HEK293T (cell line): Measurements from ENCODE around the gene ERCC6L2.

Experiments used
- CTCF ChIA-PET: fragments of 350-600 bp; formaldehyde crosslinking; extraction: SDS; loops from one replicate; lab custom pipeline; 2021; ENCODE audit warnings: antibody characterized with exemption, inconsistent platforms; lab: Yijun Ruan, JAX
- POLR2A ChIA-PET: fragments of 350-600 bp; formaldehyde crosslinking; extraction: SDS; loops from one replicate; lab custom pipeline; 2020; ENCODE audit warnings: antibody characterized with exemption, inconsistent platforms; lab: Yijun Ruan, JAX
- DNase-seq: peaks from one replicate; pipeline ENCODE4 v3.0.0; 2012; ENCODE audit warnings: mixed read lengths; ENCODE audit errors: extremely low spot score
- ARNT ChIP-seq: fragments of 450-650 bp; IDR thresholded peaks from 2 replicates; pipeline ENCODE4 v1.6.1; 2017; ENCODE audit warnings: mild to moderate bottlenecking
- BHLHE40 ChIP-seq: fragments of 450-650 bp; IDR thresholded peaks from 2 replicates; pipeline ENCODE4 v1.6.1; 2016; ENCODE audit warnings: mild to moderate bottlenecking, moderate library complexity, borderline replicate concordance
- CTBP1 ChIP-seq: fragments of 450-650 bp; IDR thresholded peaks from 2 replicates; pipeline ENCODE4 v1.6.1; 2016; ENCODE audit warnings: borderline replicate concordance
- ELF4 ChIP-seq: fragments of 450-650 bp; IDR thresholded peaks from 2 replicates; pipeline ENCODE4 v1.6.1; 2017; ENCODE audit warnings: antibody characterized with exemption
- FOXA1 ChIP-seq: fragments of 450-650 bp; IDR thresholded peaks from 2 replicates; pipeline ENCODE4 v1.6.1; 2016; ENCODE audit warnings: mild to moderate bottlenecking
- FOXK2 ChIP-seq: fragments of 450-650 bp; IDR thresholded peaks from 2 replicates; pipeline ENCODE4 v1.6.1; 2016; ENCODE audit warnings: mild to moderate bottlenecking
- FOXM1 ChIP-seq: fragments of 450-650 bp; IDR thresholded peaks from 2 replicates; pipeline ENCODE4 v1.6.1; 2017; ENCODE audit warnings: mild to moderate bottlenecking, borderline replicate concordance
- HDGF ChIP-seq: fragments of 450-650 bp; IDR thresholded peaks from 2 replicates; pipeline ENCODE4 v1.6.1; 2017; ENCODE audit warnings: antibody characterized with exemption, borderline replicate concordance
- L3MBTL2 ChIP-seq: fragments of 450-650 bp; conservative IDR thresholded peaks from 2 replicates; pipeline ENCODE4 v1.6.1; 2016; ENCODE audit warnings: mild to moderate bottlenecking
- LEF1 ChIP-seq: fragments of 450-650 bp; IDR thresholded peaks from 2 replicates; pipeline ENCODE4 v1.6.1; 2017; ENCODE audit warnings: mild to moderate bottlenecking, borderline replicate concordance
- NFRKB ChIP-seq: fragments of 450-650 bp; IDR thresholded peaks from 2 replicates; pipeline ENCODE4 v1.6.1; 2016; ENCODE audit warnings: mild to moderate bottlenecking, moderate library complexity
- SP1 ChIP-seq: fragments of 450-650 bp; IDR thresholded peaks from 2 replicates; pipeline ENCODE4 v1.6.1; 2017
- SUZ12 ChIP-seq: fragments of 450-650 bp; IDR thresholded peaks from 2 replicates; pipeline ENCODE4 v1.6.1; 2016; ENCODE audit warnings: mild to moderate bottlenecking
- TARDBP ChIP-seq: fragments of 450-650 bp; IDR thresholded peaks from 2 replicates; pipeline ENCODE4 v1.6.1; 2016
- ZNF384 ChIP-seq: fragments of 450-650 bp; IDR thresholded peaks from 2 replicates; pipeline ENCODE4 v1.6.1; 2016
- TF ChIP-seq, protein P1 (sequence below): fragments of 450-650 bp; IDR thresholded peaks from 2 replicates; pipeline ENCODE4 v1.6.1; 2016

The ERCC6L2 gene

GRCh38 chr9:95841377-95841776 lies 34.1 kb upstream of the ERCC6L2 start:
- no peak for TF ChIP-seq NFRKB
- TF ChIP-seq FOXK2, result no peak
- no peak for TF ChIP-seq ELF4
- no peak for TF ChIP-seq SUZ12
- TF ChIP-seq HDGF, result no peak
- no peak for TF ChIP-seq TARDBP
- no peak for TF ChIP-seq FOXM1
- TF ChIP-seq CTBP1, result no peak
- no peak for TF ChIP-seq LEF1
- TF ChIP-seq BHLHE40, result no peak
- TF ChIP-seq SP1, result no peak
- TF ChIP-seq, protein P1, sequence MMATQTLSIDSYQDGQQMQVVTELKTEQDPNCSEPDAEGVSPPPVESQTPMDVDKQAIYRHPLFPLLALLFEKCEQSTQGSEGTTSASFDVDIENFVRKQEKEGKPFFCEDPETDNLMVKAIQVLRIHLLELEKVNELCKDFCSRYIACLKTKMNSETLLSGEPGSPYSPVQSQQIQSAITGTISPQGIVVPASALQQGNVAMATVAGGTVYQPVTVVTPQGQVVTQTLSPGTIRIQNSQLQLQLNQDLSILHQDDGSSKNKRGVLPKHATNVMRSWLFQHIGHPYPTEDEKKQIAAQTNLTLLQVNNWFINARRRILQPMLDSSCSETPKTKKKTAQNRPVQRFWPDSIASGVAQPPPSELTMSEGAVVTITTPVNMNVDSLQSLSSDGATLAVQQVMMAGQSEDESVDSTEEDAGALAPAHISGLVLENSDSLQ, result no peak
- TF ChIP-seq L3MBTL2, result no peak
- no peak for TF ChIP-seq ARNT
- TF ChIP-seq ZNF384, result no peak
- no peak for TF ChIP-seq FOXA1
- CTCF ChIA-PET, result no interaction called here

DNA sequence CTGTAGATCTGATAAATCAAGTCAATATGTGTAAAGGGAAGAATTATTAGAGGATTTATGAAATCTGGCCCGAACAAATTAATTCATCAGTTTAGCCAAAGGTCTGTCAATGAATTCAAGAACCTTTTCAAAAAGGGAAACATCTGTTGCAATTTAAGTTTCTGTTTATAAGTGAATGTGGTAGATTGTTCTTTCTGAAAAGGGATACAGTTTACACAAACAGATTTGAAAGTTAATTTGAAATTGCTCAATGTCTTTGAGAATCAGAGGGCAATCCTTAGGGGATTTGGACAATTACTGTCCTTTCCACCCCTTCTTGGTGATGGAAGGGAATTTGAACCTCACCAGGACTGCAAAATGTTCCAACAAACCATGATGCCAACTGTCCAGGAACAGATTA lies 29.7 kb upstream of the ERCC6L2 start:
- no peak for TF ChIP-seq FOXM1
- TF ChIP-seq FOXK2, result no peak
- no peak for TF ChIP-seq ELF4
- TF ChIP-seq CTBP1, result no peak
- no peak for TF ChIP-seq BHLHE40
- no peak for TF ChIP-seq LEF1
- TF ChIP-seq L3MBTL2, result no peak
- CTCF ChIA-PET, result no interaction called here
- DNase-seq, result no peak
- POLR2A ChIA-PET, result no interaction called here

More at GRCh38 chr9:95841377-95841776, 34.1 kb upstream of the ERCC6L2 start:
- no peak for DNase-seq
- POLR2A ChIA-PET, result no interaction called here

DNA sequence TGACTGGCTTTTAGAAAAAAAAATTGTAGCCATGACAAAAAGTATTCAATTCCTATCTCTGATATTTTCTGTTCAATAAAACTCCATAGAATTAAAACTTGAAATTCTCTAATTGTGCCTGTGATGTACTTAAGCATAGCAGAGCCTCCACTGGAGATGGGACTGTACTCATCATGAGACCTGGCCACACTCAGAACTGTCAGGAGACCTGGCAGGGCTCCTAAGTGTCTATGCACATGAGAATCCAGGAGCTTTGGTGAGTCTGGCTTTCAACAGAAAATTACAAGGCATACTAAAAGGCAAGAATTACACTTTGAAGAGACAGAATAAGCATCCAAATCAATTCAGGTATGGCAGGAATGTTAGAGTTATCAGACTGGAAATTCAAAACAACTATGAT lies 26.7 kb upstream of the ERCC6L2 start:
- no peak for DNase-seq
- TF ChIP-seq L3MBTL2, result no peak
- POLR2A ChIA-PET, result no interaction called here
- CTCF ChIA-PET, result no interaction called here

DNA sequence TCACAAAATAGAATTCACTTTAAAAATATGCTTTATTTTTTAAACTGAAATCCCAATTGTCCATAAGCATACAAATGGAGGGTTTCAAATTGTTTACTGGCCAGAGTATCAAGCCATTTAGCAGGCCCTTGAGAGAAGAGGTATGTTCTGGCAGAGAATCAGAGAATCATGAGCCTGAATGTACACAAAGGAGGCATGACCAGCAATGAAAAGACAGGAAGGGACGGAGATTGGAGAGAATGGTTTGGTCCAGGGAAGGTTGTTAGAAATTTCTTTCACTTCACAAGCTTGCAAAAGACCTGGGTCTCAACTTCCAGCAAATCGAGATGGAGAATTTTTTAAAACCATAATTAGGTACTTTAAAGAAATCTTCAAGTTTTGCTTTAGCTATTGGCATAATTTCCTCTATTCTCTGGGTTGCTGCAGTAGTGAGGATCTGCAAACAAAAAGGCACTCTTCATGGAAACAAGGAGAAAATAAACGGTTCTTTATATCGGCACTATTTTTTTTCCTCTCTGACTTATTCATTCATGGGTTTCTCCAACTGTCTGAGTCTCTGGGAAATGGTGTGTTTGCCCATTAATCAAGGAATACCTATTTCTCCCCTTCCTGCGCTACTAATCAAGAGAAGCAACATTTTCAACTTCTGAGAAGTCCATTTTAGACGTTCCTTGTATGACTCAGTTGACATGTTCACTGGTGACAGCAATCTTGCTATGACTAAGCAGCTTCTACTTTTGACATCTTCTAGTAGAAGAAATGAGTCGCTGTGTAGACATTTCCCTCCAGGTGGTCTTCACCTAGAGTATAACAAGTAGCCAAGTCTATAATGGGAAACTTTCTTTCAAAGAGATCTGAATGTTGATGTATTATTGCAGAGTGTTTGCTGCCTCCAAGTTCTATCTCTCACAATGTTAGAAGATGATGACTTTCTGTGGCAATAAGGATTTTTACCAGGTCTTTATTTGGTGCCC lies 23.1 kb upstream of the ERCC6L2 start:
- no peak for TF ChIP-seq FOXA1
- no peak for TF ChIP-seq NFRKB
- TF ChIP-seq, protein P1, result no peak
- no peak for TF ChIP-seq SP1
- TF ChIP-seq FOXM1, result no peak
- TF ChIP-seq ELF4, result no peak
- no peak for TF ChIP-seq ARNT
- TF ChIP-seq TARDBP, result no peak
- ChIA-PET POLR2A (interaction anchor here (1.4 kb wide), 1 partner anchor 23 kb away, joined by 3 read pairs; the partner anchor contains the start of gene ERCC6L2), CTCF (no interaction called here)
- no peak for DNase-seq

DNA sequence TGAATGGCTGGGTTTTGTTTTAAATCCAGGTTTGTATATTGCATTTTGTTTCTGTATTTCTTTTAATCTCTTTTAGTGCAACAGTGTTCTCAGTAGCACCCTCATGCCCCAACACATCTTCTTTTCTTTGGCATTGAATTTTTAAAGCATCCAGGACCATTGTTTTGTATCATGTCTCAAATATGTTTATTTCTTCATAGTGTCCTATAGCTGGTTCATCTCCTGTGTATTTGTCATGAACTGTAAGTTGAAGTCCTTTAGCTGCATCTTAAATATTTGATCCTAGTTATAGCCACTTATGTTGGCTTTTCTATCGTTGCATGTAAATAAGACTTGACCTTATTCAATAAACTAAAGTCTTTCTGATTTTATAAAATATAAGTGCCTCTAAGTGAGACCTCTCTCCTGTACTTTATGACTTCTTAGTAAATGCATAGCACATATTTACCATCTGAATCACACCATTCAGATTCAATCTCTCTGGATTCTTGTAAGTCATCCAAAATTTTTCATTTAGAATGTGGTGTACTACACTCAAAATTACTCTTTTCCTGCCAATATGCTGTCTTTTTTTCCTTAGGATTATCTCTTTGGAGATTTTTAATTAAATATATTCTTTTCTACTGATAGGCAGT lies 21.0 kb upstream of the ERCC6L2 start:
- no peak for TF ChIP-seq SP1
- no peak for TF ChIP-seq TARDBP
- TF ChIP-seq FOXA1, result no peak
- no peak for TF ChIP-seq HDGF
- no peak for TF ChIP-seq ARNT
- no peak for TF ChIP-seq FOXK2
- no peak for TF ChIP-seq ELF4
- TF ChIP-seq NFRKB, result no peak
- TF ChIP-seq LEF1, result no peak
- no peak for TF ChIP-seq CTBP1
- no peak for TF ChIP-seq ZNF384
- no peak for DNase-seq
- CTCF ChIA-PET, result no interaction called here

GRCh38 chr9:95855961-95856360 lies 19.5 kb upstream of the ERCC6L2 start:
- TF ChIP-seq CTBP1, result no peak
- TF ChIP-seq SP1, result no peak
- TF ChIP-seq BHLHE40, result no peak
- no peak for TF ChIP-seq ZNF384
- POLR2A ChIA-PET, result no interaction called here
- DNase-seq, result no peak
- CTCF ChIA-PET, result no interaction called here

More for the DNA sequence above, 21.0 kb upstream of the ERCC6L2 start:
- POLR2A ChIA-PET, result interaction anchor here (0.8 kb wide), 1 partner anchor 21 kb away, joined by 3 read pairs; the partner anchor contains the start of gene ERCC6L2

DNA sequence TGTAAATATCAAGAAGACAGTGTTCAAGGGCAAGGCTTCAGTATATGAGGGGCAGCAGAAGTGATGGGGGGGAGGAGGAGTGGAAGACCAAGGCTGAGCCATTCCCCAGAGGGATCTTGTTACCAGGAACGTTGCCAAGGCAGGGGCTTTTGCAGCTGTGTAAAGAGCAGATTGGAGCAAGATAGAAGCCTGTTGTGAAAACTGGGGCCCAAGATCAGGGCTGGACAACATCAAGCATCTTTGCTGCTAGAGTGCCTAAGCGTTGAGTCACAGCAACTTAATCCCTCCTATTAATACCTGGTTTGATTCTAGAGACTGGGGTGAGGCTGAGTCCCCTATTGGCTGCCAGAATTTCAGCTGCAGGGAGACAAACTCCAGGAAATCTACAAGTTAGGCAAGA lies 18.4 kb upstream of the ERCC6L2 start:
- ChIA-PET CTCF (interaction anchor here (0.6 kb wide), 1 partner anchor 9 kb away, joined by 3 read pairs; no protein-coding TSS in a partner anchor), POLR2A (interaction anchor here (2.3 kb wide), 1 partner anchor 18 kb away, joined by 5 read pairs; the partner anchor contains the start of gene ERCC6L2)
- TF ChIP-seq BHLHE40, result no peak
- DNase-seq, result no peak
